Measurements from ENCODE around the gene CLINT1. TPM values are rescaled to one million over a fixed set of nuclear protein-coding genes. Genes with fewer than 3 reads are reported as not detected.

CLINT1 gene
- total RNA-seq, 1 experiment from 2014 or later: 69.6 TPM

DNA sequence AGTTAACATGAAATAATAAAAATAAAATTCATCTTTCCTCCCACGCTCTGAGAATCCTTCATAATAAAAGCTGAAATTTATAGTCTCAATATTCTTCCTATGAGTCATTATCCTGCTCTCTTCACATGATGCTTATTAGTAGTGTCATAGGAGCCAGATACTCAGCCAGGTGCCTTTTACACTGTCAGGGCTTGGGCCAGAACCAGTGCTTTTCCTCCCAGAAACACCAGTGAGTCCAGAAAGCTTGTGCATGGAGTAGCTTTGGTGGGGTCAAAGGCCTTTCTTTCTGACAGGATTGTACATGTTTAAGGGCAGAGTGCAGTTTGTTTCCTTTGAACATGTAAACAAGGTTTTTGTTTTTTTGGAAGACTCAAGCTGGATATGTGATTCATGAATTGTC is 108.6 kb downstream of the CLINT1 start:
- DNase-seq (ENCODE audit: low spot score): no peak
- intact Hi-C loops (cut with micrococcal nuclease; ENCODE audit: unreplicated experiment): no loop called here
- no peaks in the 10 kb centered on the region for H3K9me3 ChIP-seq (ENCODE audit: low read depth, low read length, poor library complexity, severe bottlenecking)
- H3K4me1 ChIP-seq (ENCODE audit: insufficient read depth, low read length, poor library complexity, severe bottlenecking): peaks cover 4% of the 10 kb centered on the region
- CTCF ChIA-PET: no interaction called here
- H3K4me3 ChIP-seq (ENCODE audit: low read depth, low read length, poor library complexity, severe bottlenecking): no peak overlapping the region
- TF ChIP-seq, protein P1, sequence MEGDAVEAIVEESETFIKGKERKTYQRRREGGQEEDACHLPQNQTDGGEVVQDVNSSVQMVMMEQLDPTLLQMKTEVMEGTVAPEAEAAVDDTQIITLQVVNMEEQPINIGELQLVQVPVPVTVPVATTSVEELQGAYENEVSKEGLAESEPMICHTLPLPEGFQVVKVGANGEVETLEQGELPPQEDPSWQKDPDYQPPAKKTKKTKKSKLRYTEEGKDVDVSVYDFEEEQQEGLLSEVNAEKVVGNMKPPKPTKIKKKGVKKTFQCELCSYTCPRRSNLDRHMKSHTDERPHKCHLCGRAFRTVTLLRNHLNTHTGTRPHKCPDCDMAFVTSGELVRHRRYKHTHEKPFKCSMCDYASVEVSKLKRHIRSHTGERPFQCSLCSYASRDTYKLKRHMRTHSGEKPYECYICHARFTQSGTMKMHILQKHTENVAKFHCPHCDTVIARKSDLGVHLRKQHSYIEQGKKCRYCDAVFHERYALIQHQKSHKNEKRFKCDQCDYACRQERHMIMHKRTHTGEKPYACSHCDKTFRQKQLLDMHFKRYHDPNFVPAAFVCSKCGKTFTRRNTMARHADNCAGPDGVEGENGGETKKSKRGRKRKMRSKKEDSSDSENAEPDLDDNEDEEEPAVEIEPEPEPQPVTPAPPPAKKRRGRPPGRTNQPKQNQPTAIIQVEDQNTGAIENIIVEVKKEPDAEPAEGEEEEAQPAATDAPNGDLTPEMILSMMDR (conservative IDR thresholded peaks at IDR 0.05; ENCODE audit: low read depth, low read length): no peak
- no peak for TF ChIP-seq EZH2 (IDR thresholded peaks at IDR 0.05; ENCODE audit: borderline replicate concordance, low read depth, low read length, poor library complexity, severe bottlenecking)
- BruUV-seq (replicated peaks): no TSS peak
- H3K36me3 ChIP-seq (ENCODE audit: insufficient read depth, low read length, poor library complexity, severe bottlenecking): no peaks in the 10 kb centered on the region
- no peak overlapping the region for H3K27ac ChIP-seq (ENCODE audit: low read depth, low read length, poor library complexity, severe bottlenecking)
- POLR2A ChIA-PET (ENCODE audit: low non-redundant PET): no interaction called here
- no peaks in the 10 kb centered on the region for H3K27me3 ChIP-seq (replicated peaks; ENCODE audit: insufficient read depth, low read depth, low read length, poor library complexity)

DNA sequence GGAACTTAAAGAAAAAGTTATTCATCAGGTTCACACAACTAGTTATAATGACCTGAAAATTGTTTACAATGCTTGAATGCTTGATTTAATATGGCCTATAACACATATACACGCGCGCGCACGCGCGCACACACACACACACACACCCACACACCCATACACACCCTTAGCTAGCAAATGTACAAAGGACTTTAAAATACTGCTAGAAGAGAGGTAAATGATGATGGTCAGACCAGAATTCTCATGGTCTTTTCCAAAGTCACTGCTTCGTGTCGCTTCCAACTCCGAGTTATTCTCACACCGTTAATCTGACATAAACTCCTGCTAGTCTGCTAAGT is 109.5 kb downstream of the CLINT1 start:
- intact Hi-C loops (cut with micrococcal nuclease; ENCODE audit: unreplicated experiment): loop anchor here (10.0 kb wide), 1 partner anchor 425 kb away; no protein-coding TSS in a partner anchor
- Histone ChIP-seq H3K4me3 (ENCODE audit: low read depth, low read length, poor library complexity, severe bottlenecking) (no peak overlapping the region), H3K9me3 (ENCODE audit: low read depth, low read length, poor library complexity, severe bottlenecking) (no peaks in the 10 kb centered on the region), H3K36me3 (ENCODE audit: insufficient read depth, low read length, poor library complexity, severe bottlenecking) (no peaks in the 10 kb centered on the region), H3K27ac (ENCODE audit: low read depth, low read length, poor library complexity, severe bottlenecking) (no peak overlapping the region), H3K4me1 (ENCODE audit: insufficient read depth, low read length, poor library complexity, severe bottlenecking) (peaks cover 4% of the 10 kb centered on the region), H3K27me3 (replicated peaks; ENCODE audit: insufficient read depth, low read depth, low read length, poor library complexity) (no peaks in the 10 kb centered on the region)
- TF ChIP-seq, protein P1 (conservative IDR thresholded peaks at IDR 0.05; ENCODE audit: low read depth, low read length): no peak
- no peak for TF ChIP-seq EZH2 (IDR thresholded peaks at IDR 0.05; ENCODE audit: borderline replicate concordance, low read depth, low read length, poor library complexity, severe bottlenecking)
- no TSS peak for BruUV-seq (replicated peaks)
- ChIA-PET CTCF (no interaction called here), POLR2A (ENCODE audit: low non-redundant PET) (no interaction called here)
- DNase-seq (ENCODE audit: low spot score): no peak

DNA sequence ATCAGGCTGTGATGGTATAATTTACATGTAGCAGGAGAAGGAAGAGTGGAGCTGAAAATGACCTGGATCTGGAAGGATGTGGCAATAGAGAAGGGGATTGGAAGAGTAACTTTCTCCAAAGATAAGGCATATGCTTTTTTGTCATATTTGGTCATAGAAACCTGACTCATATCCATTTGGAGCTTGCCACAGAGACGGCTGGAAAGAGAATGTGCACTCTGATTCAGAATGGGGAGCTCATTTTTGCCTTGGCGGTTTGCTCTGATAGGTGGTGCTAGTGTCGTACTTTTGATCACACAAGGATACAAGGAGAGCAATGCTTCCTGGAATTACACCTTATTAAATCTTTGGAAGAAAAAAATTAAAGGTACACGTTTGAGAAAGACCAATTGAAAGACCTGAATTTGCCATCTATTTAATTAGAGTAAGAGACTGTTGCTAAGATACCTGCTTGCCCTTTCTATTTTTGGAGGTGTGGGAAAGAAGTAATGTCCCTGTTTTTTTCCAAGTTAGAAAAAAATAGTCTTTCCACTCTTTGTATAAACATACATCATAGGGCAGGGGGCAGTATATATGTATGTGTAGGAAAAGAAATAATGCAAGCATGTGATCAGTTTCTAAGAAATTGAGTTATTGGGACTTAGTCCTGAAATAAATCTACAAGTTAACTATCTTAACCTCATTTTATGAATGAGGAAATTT is 110.0 kb downstream of the CLINT1 start:
- no peak overlapping the region for H3K27ac ChIP-seq (ENCODE audit: low read depth, low read length, poor library complexity, severe bottlenecking)
- H3K27me3 ChIP-seq (replicated peaks; ENCODE audit: insufficient read depth, low read depth, low read length, poor library complexity): no peaks in the 10 kb centered on the region
- POLR2A ChIA-PET (ENCODE audit: low non-redundant PET): no interaction called here
- no peaks in the 10 kb centered on the region for H3K36me3 ChIP-seq (ENCODE audit: insufficient read depth, low read length, poor library complexity, severe bottlenecking)
- intact Hi-C loops (cut with micrococcal nuclease; ENCODE audit: unreplicated experiment): loop anchor here (10.0 kb wide), 1 partner anchor 424 kb away; no protein-coding TSS in a partner anchor
- CTCF ChIA-PET: no interaction called here
- TF ChIP-seq EZH2 (IDR thresholded peaks at IDR 0.05; ENCODE audit: borderline replicate concordance, low read depth, low read length, poor library complexity, severe bottlenecking): no peak
- TF ChIP-seq, protein P1 (conservative IDR thresholded peaks at IDR 0.05; ENCODE audit: low read depth, low read length): no peak
- BruUV-seq (replicated peaks): no TSS peak
- no peak for DNase-seq (ENCODE audit: low spot score)
- peaks cover 4% of the 10 kb centered on the region for H3K4me1 ChIP-seq (ENCODE audit: insufficient read depth, low read length, poor library complexity, severe bottlenecking)
- H3K4me3 ChIP-seq (ENCODE audit: low read depth, low read length, poor library complexity, severe bottlenecking): no peak overlapping the region
- H3K9me3 ChIP-seq (ENCODE audit: low read depth, low read length, poor library complexity, severe bottlenecking): no peaks in the 10 kb centered on the region
